ENCODE measurements around the gene TTC34. TPM values are rescaled to one million over a fixed set of nuclear protein-coding genes. Genes with fewer than 3 reads are reported as not detected.

The TTC34 gene
- total RNA-seq, 3 donors from 2014 or later = 0.16 to 0.88 (median 0.66) TPM

DNA sequence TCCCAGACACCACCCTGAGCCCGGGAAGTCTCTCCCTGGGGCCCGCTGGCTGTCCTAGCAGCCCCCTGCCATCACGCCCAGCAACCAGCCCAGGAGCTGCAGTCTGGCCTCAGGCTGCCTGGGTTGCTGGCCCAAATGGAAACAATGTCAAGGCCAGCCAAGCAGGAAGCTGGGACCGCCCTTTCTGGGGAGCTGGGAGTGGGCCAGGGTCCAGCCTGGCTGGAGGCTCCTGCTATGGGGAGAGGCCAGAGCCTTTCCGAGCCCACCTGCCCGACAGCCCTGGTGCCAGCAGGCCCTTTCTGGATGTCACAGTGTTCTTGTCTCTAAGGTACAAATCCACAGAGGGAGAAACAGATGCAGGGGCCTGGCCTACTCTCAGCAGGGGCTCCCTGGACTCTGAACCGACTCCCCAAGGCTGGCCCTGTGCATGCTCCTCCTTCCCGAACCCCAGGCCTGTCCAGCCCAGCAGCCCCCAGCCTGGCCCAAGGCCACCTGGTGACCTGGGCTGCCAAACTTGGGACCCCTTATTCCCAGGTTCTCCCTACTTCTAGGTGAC is 167.5 kb downstream of the TTC34 start:
- H3K9me3 ChIP-seq = peaks cover 7 to 11% of the 10 kb centered on the region in 2 donors
- intact Hi-C loops (cut with DNase I; ENCODE audit: low total_unique reads) = no loop called here
- TF ChIP-seq POLR2AphosphoS5 (IDR thresholded peaks at IDR 0.05) (no peak), POLR2A (IDR thresholded peaks at IDR 0.05) (no peak)
- TF ChIP-seq, protein P1, sequence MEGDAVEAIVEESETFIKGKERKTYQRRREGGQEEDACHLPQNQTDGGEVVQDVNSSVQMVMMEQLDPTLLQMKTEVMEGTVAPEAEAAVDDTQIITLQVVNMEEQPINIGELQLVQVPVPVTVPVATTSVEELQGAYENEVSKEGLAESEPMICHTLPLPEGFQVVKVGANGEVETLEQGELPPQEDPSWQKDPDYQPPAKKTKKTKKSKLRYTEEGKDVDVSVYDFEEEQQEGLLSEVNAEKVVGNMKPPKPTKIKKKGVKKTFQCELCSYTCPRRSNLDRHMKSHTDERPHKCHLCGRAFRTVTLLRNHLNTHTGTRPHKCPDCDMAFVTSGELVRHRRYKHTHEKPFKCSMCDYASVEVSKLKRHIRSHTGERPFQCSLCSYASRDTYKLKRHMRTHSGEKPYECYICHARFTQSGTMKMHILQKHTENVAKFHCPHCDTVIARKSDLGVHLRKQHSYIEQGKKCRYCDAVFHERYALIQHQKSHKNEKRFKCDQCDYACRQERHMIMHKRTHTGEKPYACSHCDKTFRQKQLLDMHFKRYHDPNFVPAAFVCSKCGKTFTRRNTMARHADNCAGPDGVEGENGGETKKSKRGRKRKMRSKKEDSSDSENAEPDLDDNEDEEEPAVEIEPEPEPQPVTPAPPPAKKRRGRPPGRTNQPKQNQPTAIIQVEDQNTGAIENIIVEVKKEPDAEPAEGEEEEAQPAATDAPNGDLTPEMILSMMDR (IDR thresholded peaks at IDR 0.05) = no peak
- H3K4me3 ChIP-seq = no peak overlapping the region
- no peaks in the 10 kb centered on the region for H3K36me3 ChIP-seq
- peak in 1 of 2 donors; percentile 48 for DNase-seq (ENCODE audit: low spot score in 2 of 2)
- peaks cover 0 to 3% of the 10 kb centered on the region in 2 donors for H3K4me1 ChIP-seq
- no peak overlapping the region for H3K27ac ChIP-seq
- peaks cover 5 to 48% of the 10 kb centered on the region in 2 donors for H3K27me3 ChIP-seq

DNA sequence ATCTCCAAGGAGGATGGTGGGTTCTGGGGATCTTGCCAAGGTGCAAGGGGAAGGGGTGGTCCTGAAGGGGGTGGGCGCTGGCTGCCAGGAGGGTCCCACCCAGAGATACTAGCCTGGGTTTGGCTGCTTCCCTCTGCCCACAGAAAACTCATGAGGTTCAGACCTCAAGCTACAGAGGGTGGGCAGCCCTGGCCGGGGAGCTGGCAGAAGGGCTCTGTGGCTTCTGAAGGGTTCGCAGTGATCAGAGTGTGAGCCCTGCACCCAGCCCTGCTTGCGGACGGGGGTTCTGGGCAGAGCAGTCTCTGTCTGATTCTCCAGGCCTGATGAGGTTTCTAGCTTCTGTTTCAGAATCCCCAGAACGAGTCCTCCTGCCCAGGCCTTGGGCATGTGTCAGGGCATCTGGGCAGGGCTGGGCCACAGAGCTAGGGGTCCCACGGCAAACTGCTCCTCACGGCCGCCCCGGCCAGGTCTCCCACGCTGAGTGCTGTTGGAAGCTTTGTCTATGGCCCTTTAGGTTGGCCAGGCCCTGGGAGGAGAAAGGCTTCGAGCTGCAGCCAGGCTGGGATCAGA is 168.0 kb downstream of the TTC34 start:
- TF ChIP-seq POLR2A (IDR thresholded peaks at IDR 0.05) (no peak), POLR2AphosphoS5 (IDR thresholded peaks at IDR 0.05) (no peak)
- TF ChIP-seq, protein P1 (IDR thresholded peaks at IDR 0.05) = no peak
- H3K27me3 ChIP-seq = peaks cover 9 to 53% of the 10 kb centered on the region in 2 donors
- no peak for DNase-seq (ENCODE audit: low spot score in 2 of 2)
- intact Hi-C loops (cut with DNase I; ENCODE audit: low total_unique reads) = no loop called here
- no peaks in the 10 kb centered on the region for H3K36me3 ChIP-seq
- peaks cover 0 to 7% of the 10 kb centered on the region in 2 donors for H3K4me1 ChIP-seq
- H3K27ac ChIP-seq = no peak overlapping the region
- no peak overlapping the region for H3K4me3 ChIP-seq
- H3K9me3 ChIP-seq = peaks cover 7 to 11% of the 10 kb centered on the region in 2 donors

DNA sequence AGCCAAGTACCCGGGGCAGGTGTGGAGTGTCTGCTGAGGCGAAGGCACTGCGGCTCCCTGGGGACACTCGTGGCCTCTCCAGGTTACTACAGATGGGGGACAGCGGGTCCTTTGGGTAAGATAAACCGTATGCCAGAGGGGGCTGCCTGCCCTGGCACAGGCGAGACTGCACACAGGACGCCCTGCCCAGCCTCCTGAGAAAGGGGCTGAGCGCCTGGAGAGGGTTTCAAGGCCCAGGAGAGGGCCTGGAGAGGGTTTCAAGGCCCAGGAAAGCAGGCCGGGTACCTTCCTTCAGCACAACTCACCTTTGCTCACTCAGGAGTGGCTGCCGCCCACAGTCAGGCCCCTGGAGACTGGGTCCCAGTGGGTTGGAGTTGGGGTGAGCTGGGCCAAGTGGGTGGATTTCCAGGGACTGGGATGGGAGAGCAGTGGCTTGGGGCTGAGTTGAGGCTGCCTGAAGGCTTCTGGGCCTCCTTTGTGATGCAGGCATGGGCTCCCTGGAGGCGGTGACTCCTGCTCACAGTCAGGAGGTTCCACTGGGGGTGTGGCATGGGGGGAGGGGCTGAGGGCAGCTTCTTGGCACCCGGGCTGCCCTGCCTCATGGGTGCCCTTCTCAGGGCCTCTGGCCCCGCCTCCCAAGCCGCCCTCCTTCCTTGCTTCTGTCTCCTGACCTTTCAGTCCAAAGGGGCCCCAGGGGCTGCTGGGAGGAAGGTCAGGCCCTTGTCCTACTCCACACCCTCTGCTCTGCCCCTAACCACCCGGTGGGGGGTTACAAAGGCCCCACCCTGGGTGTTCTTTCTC is 168.7 kb downstream of the TTC34 start, which contains the start of gene MMEL1:
TSS of gene MMEL1 (minus strand) at position 456 of the 801 bp plus-strand sequence. CDS start 3,532 bp downstream, outside the sequence.
- H3K4me1 ChIP-seq = peaks cover 0 to 7% of the 10 kb centered on the region in 2 donors
- peaks cover 7 to 11% of the 10 kb centered on the region in 2 donors for H3K9me3 ChIP-seq
- TF ChIP-seq POLR2A (IDR thresholded peaks at IDR 0.05) (no peak), POLR2AphosphoS5 (IDR thresholded peaks at IDR 0.05) (no peak)
- TF ChIP-seq, protein P1 (IDR thresholded peaks at IDR 0.05) = no peak
- no peak within 1 kb of the TSS for H3K4me3 ChIP-seq
- intact Hi-C loops (cut with DNase I; ENCODE audit: low total_unique reads) = no loop called here
- H3K27me3 ChIP-seq = peaks cover 9 to 60% of the 10 kb centered on the region in 2 donors
- no peak for DNase-seq (ENCODE audit: low spot score in 2 of 2)
- no peaks in the 10 kb centered on the region for H3K36me3 ChIP-seq
- H3K27ac ChIP-seq = no peak within 1 kb of the TSS

DNA sequence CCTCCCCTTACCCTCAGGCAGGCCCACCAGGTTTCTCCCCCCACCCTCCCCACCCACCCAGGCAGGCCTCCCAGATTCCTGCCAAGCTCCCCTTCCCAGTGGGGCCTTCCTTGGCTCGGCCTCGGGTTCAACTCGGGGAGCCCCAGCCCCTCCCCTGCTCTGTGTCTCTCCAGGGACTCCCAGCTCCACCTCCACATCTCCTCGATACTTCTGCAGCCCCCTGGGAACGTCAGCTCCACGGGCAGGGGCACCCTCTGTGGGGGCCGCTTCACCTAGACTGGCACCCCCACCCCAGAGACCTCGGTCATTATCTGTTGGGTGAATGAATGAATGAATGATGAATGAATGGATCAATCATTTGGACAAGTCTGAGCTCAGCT is 169.5 kb downstream of the TTC34 start:
- no peak overlapping the region for H3K4me3 ChIP-seq
- peaks cover 6 to 9% of the 10 kb centered on the region in 2 donors for H3K9me3 ChIP-seq
- H3K4me1 ChIP-seq = peaks cover 0 to 7% of the 10 kb centered on the region in 2 donors
- H3K27me3 ChIP-seq = peaks cover 9 to 65% of the 10 kb centered on the region in 2 donors
- H3K27ac ChIP-seq = no peak overlapping the region
- TF ChIP-seq, protein P1 (IDR thresholded peaks at IDR 0.05) = no peak
- no peak for TF ChIP-seq POLR2AphosphoS5 (IDR thresholded peaks at IDR 0.05)
- no peak for TF ChIP-seq POLR2A (IDR thresholded peaks at IDR 0.05)
- DNase-seq (ENCODE audit: low spot score in 2 of 2) = no peak
- no peaks in the 10 kb centered on the region for H3K36me3 ChIP-seq
- intact Hi-C loops (cut with DNase I; ENCODE audit: low total_unique reads) = no loop called here
